Right cardiac atrium (tissue), 5 donors: ENCODE data around the gene RBMY1A1. TPM values are rescaled to one million over a fixed set of nuclear protein-coding genes. Genes with fewer than 3 reads are reported as not detected.
A peak's percentile ranks its signal among the peaks of the same experiment; 100 is the strongest.
"Not testable (repeated sequence)": the region's sequence is repeated elsewhere in the genome, so short reads cannot be mapped to it uniquely, and the experiment has no call there.

ENCODE experiments used
- ATAC-seq, 2 donors: fragments of 200-7000 bp; cut with Tn5 transposase; one replicate each; pipeline versions ENCODE4 v1.8.0 to v1.9.1; 2020; ENCODE audit warnings: moderate library complexity in 2 of 2, mild to moderate bottlenecking in 1 of 2
- DNase-seq, 3 donors: peaks; one replicate each; pipeline ENCODE4 v3.0.0-alpha.2; 2020
- H3K27ac ChIP-seq: one replicate; pipeline ENCODE4 v1.5.1; 2013; ENCODE audit warnings: mild to moderate bottlenecking, low read length, control low read depth, moderate library complexity
- H3K27me3 ChIP-seq: one replicate; pipeline ENCODE4 v1.6.1; 2013; ENCODE audit not compliant: control insufficient read depth, insufficient read depth
- H3K4me1 ChIP-seq: one replicate; pipeline ENCODE4 v1.6.1; 2013; ENCODE audit warnings: low read length; ENCODE audit not compliant: control insufficient read depth, insufficient read depth
- H3K4me3 ChIP-seq: one replicate; pipeline ENCODE4 v1.5.1; 2013; ENCODE audit warnings: low read length, control low read depth
- H3K9me3 ChIP-seq: one replicate; pipeline ENCODE4 v1.6.1; 2013; ENCODE audit warnings: low read length; ENCODE audit not compliant: control insufficient read depth
- WGBS: extraction: QIAGEN DNeasy Blood & Tissue Kit; methylation state at CpG from one replicate; pipeline ENCODE4 v1.1.7; 2013; 5-methylcytosine and 5-hydroxymethylcytosine counted together
- intact Hi-C, 4 donors: fragments of 100-400 bp; cut with DNase I; formaldehyde crosslinking; loops; one replicate each; pipeline versions ENCODE4 v1.11.0 to v1.14.0; 2022 to 2023
- long read RNA-seq, 4 donors: library from polyadenylated mRNA; unstranded; transcript quantifications; one replicate each; pipeline ENCODE4 v2.0.0, GENCODE V29; 2020 to 2021
- polyA plus RNA-seq: library from polyadenylated mRNA; stranded (reverse); fragments of 200-250 nt; gene quantifications from one replicate; pipeline ENCODE4 v1.2.3, GENCODE V29; 2013
- total RNA-seq, 4 donors: library from RNA; stranded (reverse); fragmentation: NEBNext Ultra II Directional; extraction: Animal tissue kit (Norgen Biotek cat#: 25700); gene quantifications; one replicate each; pipeline ENCODE4 v1.2.1, GENCODE V29; 2021
- donor health status: healthy with polysubstance abuse.
- donor health status: DM: no; HTN: yes; CAD: no.
- donor health status: DM: no; HTN: no; CAD: no.
- donor health status: DM: no; HTN: yes; CAD: no; lungs with severe emphysema.
- donor health status: DM: yes; HTN: yes; CAD: no.

RBMY1A1 gene
- total RNA-seq (not detected), polyA plus RNA-seq (not detected)
- long read RNA-seq, donor 1: 0 reads
- long read RNA-seq, donor 2: 0 reads
- long read RNA-seq, donor 3: 0 reads
- long read RNA-seq, donor 4: 0 reads

GRCh38 chrY:21534579-21534978 lies at the start of gene RBMY1A1:
RBMY1A1 (plus strand) TSS chrY:21534879; CDS start chrY:21536892, 2,013 bp downstream.
- H3K27me3 ChIP-seq, H3K9me3 ChIP-seq, H3K4me3 ChIP-seq, H3K4me1 ChIP-seq, DNase-seq, intact Hi-C loops, H3K27ac ChIP-seq, ATAC-seq: not testable (repeated sequence)
- no CpG with 5 or more reads among the region's 28 CpGs for WGBS

GRCh38 chrY:21511038-21511437 lies 23.6 kb upstream of the RBMY1A1 start, which contains the start of gene RBMY1B:
RBMY1B (plus strand) TSS chrY:21511338; CDS start chrY:21513351, 2,013 bp downstream.
- ATAC-seq, intact Hi-C loops, H3K27me3 ChIP-seq, H3K4me3 ChIP-seq, H3K9me3 ChIP-seq, H3K27ac ChIP-seq, H3K4me1 ChIP-seq, DNase-seq: not testable (repeated sequence)
- no CpG with 5 or more reads among the region's 28 CpGs for WGBS

GRCh38 chrY:21559316-21559984 lies 24.8 kb downstream of the RBMY1A1 start:
- H3K27me3 ChIP-seq, H3K4me3 ChIP-seq, DNase-seq, H3K9me3 ChIP-seq, ATAC-seq, H3K27ac ChIP-seq, intact Hi-C loops, H3K4me1 ChIP-seq: not testable (repeated sequence)
- no CpG with 5 or more reads among the region's 5 CpGs for WGBS

GRCh38 chrY:21585449-21585848 lies 50.8 kb downstream of the RBMY1A1 start:
- H3K27me3 ChIP-seq: no peaks in the 10 kb centered on the region
- WGBS: 73% methylated on average over 6 of the region's 6 CpGs
- no peak for ATAC-seq

GRCh38 chrY:21586454-21586853 lies 51.8 kb downstream of the RBMY1A1 start:
- H3K9me3 ChIP-seq, intact Hi-C loops, H3K4me3 ChIP-seq, H3K27ac ChIP-seq, H3K27me3 ChIP-seq, H3K4me1 ChIP-seq, DNase-seq: not testable (repeated sequence)
- peak in 1 of 2 donors; percentile 48 for ATAC-seq
- WGBS: 69% methylated on average over 6 of the region's 6 CpGs

More at GRCh38 chrY:21585449-21585848, 50.8 kb downstream of the RBMY1A1 start:
- Histone ChIP-seq H3K27ac (no peak overlapping the region), H3K4me3 (no peak overlapping the region), H3K9me3 (no peaks in the 10 kb centered on the region), H3K4me1 (no peaks in the 10 kb centered on the region)
- intact Hi-C loops: no loop called here
- no peak for DNase-seq

GRCh38 chrY:21592059-21592458 lies 57.4 kb downstream of the RBMY1A1 start:
- no peaks in the 10 kb centered on the region for H3K4me1 ChIP-seq
- no peak overlapping the region for H3K27ac ChIP-seq
- no peaks in the 10 kb centered on the region for H3K27me3 ChIP-seq
- 54% methylated on average over 6 of the region's 6 CpGs for WGBS
- H3K9me3 ChIP-seq: no peaks in the 10 kb centered on the region
- intact Hi-C loops: no loop called here
- DNase-seq (no peak), ATAC-seq (no peak)
- no peak overlapping the region for H3K4me3 ChIP-seq

GRCh38 chrY:21596287-21596686 lies 61.6 kb downstream of the RBMY1A1 start:
- H3K9me3 ChIP-seq, H3K4me1 ChIP-seq, intact Hi-C loops, DNase-seq, H3K27ac ChIP-seq, H3K27me3 ChIP-seq, H3K4me3 ChIP-seq, ATAC-seq: not testable (repeated sequence)
- 81% methylated on average over 16 of the region's 16 CpGs for WGBS

Other genes with a start within 250 kb of the RBMY1A1 start
- gene RBMY1B, start 23.5 kb upstream of the RBMY1A1 start, total RNA-seq: not detected
- not detected for gene RBMY1B, start 23.5 kb upstream of the RBMY1A1 start, polyA plus RNA-seq